Panc1 (cell line): ENCODE measurements around the gene FAR2.
"Not testable (repeated sequence)": the region's sequence is repeated elsewhere in the genome, so short reads cannot be mapped to it uniquely, and the experiment has no call there.

Experiments
- POLR2AphosphoS5 ChIP-seq: IDR thresholded peaks from 2 replicates; pipeline ENCODE4 v1.6.1; 2012; ENCODE audit warnings: mild to moderate bottlenecking, low read depth, low read length, moderate library complexity
- SIN3A ChIP-seq: IDR thresholded peaks from 2 replicates; pipeline ENCODE4 v1.6.1; 2012; ENCODE audit warnings: low read depth, mild to moderate bottlenecking, low read length, moderate library complexity, borderline replicate concordance; ENCODE audit not compliant: insufficient read depth
- TCF7L2 ChIP-seq: IDR thresholded peaks from 2 replicates; pipeline ENCODE4 v1.6.1; 2011; ENCODE audit warnings: mild to moderate bottlenecking, low read depth, low read length, inconsistent platforms
- TF ChIP-seq, protein P1 (sequence below): fragments of 450-650 bp; IDR thresholded peaks from 2 replicates; pipeline ENCODE4 v1.5.1; 2017; ENCODE audit warnings: mild to moderate bottlenecking
- TF ChIP-seq, protein P2 (sequence below), 2 experiments: IDR thresholded peaks; 2 replicates each; pipeline ENCODE4 v1.6.1; 2011 to 2012; ENCODE audit warnings: low read depth in 2 of 2, control low read depth in 1 of 2, low read length in 1 of 2, mild to moderate bottlenecking in 1 of 2, moderate library complexity in 1 of 2; ENCODE audit not compliant: insufficient read depth in 1 of 2

GRCh38 chr12:29170478-29171084 is 21.5 kb downstream of the FAR2 start:
- not testable (repeated sequence) for TF ChIP-seq SIN3A, POLR2AphosphoS5, TCF7L2
- TF ChIP-seq, protein P1, sequence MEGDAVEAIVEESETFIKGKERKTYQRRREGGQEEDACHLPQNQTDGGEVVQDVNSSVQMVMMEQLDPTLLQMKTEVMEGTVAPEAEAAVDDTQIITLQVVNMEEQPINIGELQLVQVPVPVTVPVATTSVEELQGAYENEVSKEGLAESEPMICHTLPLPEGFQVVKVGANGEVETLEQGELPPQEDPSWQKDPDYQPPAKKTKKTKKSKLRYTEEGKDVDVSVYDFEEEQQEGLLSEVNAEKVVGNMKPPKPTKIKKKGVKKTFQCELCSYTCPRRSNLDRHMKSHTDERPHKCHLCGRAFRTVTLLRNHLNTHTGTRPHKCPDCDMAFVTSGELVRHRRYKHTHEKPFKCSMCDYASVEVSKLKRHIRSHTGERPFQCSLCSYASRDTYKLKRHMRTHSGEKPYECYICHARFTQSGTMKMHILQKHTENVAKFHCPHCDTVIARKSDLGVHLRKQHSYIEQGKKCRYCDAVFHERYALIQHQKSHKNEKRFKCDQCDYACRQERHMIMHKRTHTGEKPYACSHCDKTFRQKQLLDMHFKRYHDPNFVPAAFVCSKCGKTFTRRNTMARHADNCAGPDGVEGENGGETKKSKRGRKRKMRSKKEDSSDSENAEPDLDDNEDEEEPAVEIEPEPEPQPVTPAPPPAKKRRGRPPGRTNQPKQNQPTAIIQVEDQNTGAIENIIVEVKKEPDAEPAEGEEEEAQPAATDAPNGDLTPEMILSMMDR = not testable (repeated sequence)
- TF ChIP-seq, protein P2, sequence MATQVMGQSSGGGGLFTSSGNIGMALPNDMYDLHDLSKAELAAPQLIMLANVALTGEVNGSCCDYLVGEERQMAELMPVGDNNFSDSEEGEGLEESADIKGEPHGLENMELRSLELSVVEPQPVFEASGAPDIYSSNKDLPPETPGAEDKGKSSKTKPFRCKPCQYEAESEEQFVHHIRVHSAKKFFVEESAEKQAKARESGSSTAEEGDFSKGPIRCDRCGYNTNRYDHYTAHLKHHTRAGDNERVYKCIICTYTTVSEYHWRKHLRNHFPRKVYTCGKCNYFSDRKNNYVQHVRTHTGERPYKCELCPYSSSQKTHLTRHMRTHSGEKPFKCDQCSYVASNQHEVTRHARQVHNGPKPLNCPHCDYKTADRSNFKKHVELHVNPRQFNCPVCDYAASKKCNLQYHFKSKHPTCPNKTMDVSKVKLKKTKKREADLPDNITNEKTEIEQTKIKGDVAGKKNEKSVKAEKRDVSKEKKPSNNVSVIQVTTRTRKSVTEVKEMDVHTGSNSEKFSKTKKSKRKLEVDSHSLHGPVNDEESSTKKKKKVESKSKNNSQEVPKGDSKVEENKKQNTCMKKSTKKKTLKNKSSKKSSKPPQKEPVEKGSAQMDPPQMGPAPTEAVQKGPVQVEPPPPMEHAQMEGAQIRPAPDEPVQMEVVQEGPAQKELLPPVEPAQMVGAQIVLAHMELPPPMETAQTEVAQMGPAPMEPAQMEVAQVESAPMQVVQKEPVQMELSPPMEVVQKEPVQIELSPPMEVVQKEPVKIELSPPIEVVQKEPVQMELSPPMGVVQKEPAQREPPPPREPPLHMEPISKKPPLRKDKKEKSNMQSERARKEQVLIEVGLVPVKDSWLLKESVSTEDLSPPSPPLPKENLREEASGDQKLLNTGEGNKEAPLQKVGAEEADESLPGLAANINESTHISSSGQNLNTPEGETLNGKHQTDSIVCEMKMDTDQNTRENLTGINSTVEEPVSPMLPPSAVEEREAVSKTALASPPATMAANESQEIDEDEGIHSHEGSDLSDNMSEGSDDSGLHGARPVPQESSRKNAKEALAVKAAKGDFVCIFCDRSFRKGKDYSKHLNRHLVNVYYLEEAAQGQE (IDR thresholded peaks at IDR 0.05; ENCODE audit: insufficient read depth in 1 of 2, low read depth in 2 of 2, low read length in 1 of 2) = not testable (repeated sequence)
